Measurements from ENCODE around the gene TMEM121B. TPM values are rescaled to one million over a fixed set of nuclear protein-coding genes. Genes with fewer than 3 reads are reported as not detected.

TMEM121B gene
- total and polyA plus RNA-seq, 2 of the 13 experiments (the other 11 are each of a cell fraction or from before 2014, with no cell fraction given) = not detected

- DNase-seq (ENCODE audit: low spot score) (no peak), FAIRE-seq (no peak), ATAC-seq (no peak)
- CTCF ChIA-PET (ENCODE audit: low intra/inter-chr PET ratio, low total read pairs) = no interaction called here
- no peaks in the 10 kb centered on the region for H3K4me1 ChIP-seq (ENCODE audit: insufficient read depth, low read length)
- H4K20me1 ChIP-seq (ENCODE audit: insufficient read depth, low read length) = no peaks in the 10 kb centered on the region
- H3K27ac ChIP-seq (ENCODE audit: extremely low read length, insufficient read depth, low read length) = no peak overlapping the region
- no peak overlapping the region for H2AFZ ChIP-seq (ENCODE audit: low read length)
- no peak overlapping the region for H3K4me2 ChIP-seq (ENCODE audit: low read depth, low read length)
- no peaks in the 10 kb centered on the region for H3K79me2 ChIP-seq (ENCODE audit: insufficient read depth, low read length)
- in situ Hi-C loops (cut with HindIII; ENCODE audit: extremely low pct_ligation_motif_present, low pct_unique_long_range_greater_than_20kb) (no loop called here), intact Hi-C loops (cut with micrococcal nuclease; ENCODE audit: unreplicated experiment) (no loop called here)
- BruUV-seq (replicated peaks) = no TSS peak
- peaks cover 2 to 18% of the 10 kb centered on the region in 2 experiments; a peak in 3 of 5 replicates for H3K36me3 ChIP-seq (replicated peaks in 1 of 2; ENCODE audit: control insufficient read depth in 1 of 2, insufficient read depth in 2 of 2, low read length in 2 of 2)
- no peaks in the 10 kb centered on the region for H3K9me3 ChIP-seq (ENCODE audit: low read length)
- no peak overlapping the region for H3K9ac ChIP-seq (ENCODE audit: insufficient read depth, low read depth, low read length)
- WGBS (ENCODE audit: low lambda C conversion rate) = 93% methylated on average over 11 of the region's 14 CpGs
- TF ChIP-seq ZNF850 (CRISPR knock-in tag; conservative IDR thresholded peaks at IDR 0.05) (no peak), ZBTB33 (CRISPR knock-in tag; IDR thresholded peaks at IDR 0.05) (no peak), EP300 (IDR thresholded peaks at IDR 0.05; ENCODE audit: low read depth in 2 of 2, low read length in 2 of 2) (no peak), EP300 (CRISPR knock-in tag; IDR thresholded peaks at IDR 0.05; ENCODE audit: borderline replicate concordance) (no peak), CREM (IDR thresholded peaks at IDR 0.05) (no peak), CREM (CRISPR knock-in tag; IDR thresholded peaks at IDR 0.05) (no peak), KLF6 (CRISPR knock-in tag; IDR thresholded peaks at IDR 0.05) (no peak)
- TF ChIP-seq, protein P1, sequence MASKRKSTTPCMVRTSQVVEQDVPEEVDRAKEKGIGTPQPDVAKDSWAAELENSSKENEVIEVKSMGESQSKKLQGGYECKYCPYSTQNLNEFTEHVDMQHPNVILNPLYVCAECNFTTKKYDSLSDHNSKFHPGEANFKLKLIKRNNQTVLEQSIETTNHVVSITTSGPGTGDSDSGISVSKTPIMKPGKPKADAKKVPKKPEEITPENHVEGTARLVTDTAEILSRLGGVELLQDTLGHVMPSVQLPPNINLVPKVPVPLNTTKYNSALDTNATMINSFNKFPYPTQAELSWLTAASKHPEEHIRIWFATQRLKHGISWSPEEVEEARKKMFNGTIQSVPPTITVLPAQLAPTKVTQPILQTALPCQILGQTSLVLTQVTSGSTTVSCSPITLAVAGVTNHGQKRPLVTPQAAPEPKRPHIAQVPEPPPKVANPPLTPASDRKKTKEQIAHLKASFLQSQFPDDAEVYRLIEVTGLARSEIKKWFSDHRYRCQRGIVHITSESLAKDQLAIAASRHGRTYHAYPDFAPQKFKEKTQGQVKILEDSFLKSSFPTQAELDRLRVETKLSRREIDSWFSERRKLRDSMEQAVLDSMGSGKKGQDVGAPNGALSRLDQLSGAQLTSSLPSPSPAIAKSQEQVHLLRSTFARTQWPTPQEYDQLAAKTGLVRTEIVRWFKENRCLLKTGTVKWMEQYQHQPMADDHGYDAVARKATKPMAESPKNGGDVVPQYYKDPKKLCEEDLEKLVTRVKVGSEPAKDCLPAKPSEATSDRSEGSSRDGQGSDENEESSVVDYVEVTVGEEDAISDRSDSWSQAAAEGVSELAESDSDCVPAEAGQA (IDR thresholded peaks at IDR 0.05; ENCODE audit: low read depth) = no peak
- TF ChIP-seq, protein P1 (CRISPR knock-in tag; IDR thresholded peaks at IDR 0.05; ENCODE audit: borderline replicate concordance) = no peak
- no peaks in the 10 kb centered on the region for H3K27me3 ChIP-seq (ENCODE audit: control insufficient read depth in 1 of 2, insufficient read depth in 2 of 2, low read length in 2 of 2)
- no peak overlapping the region for H3K4me3 ChIP-seq (replicated peaks in 1 of 3; ENCODE audit: insufficient read depth in 1 of 3, low read depth in 2 of 3, low read length in 3 of 3)
- POLR2A ChIA-PET = no interaction called here
Observed at GRCh38 chr22:17104336-17104935, 16.7 kb downstream of the TMEM121B start.
